ENCODE results near the gene PRSS57. TPM values are rescaled to one million over a fixed set of nuclear protein-coding genes. Genes with fewer than 3 reads are reported as not detected.
A peak's percentile ranks its signal among the peaks of the same experiment; 100 is the strongest.
"Not testable (repeated sequence)": the region's sequence is repeated elsewhere in the genome, so short reads cannot be mapped to it uniquely, and the experiment has no call there.

PRSS57 gene
- total and polyA plus RNA-seq, 9 donors = 0.07 to 0.33 TPM; not detected in 7

GRCh38 chr19:703651-704446 lies 8.6 kb upstream of the PRSS57 start:
- intact Hi-C loops (cut with DNase I) = no loop called here
- Histone ChIP-seq H3K9me3 (no peaks in the 10 kb centered on the region), H3K27ac (no peak overlapping the region), H3K4me3 (peak overlapping the region; percentile 7), H3K27me3 (no peaks in the 10 kb centered on the region), H3K4me1 (ENCODE audit: insufficient read depth) (no peaks in the 10 kb centered on the region), H3K36me3 (no peaks in the 10 kb centered on the region)
- 6 to 8% (median 7%) methylated on average over 41 to 50 of the region's 50 CpGs for WGBS, 3 donors
- peak; percentile 77 to 89 (median 88) for DNase-seq
- TF ChIP-seq CTCF (IDR thresholded peaks at IDR 0.05) = no peak
- no peak for TF ChIP-seq EP300 (IDR thresholded peaks at IDR 0.05)
- TF ChIP-seq POLR2A (IDR thresholded peaks at IDR 0.05) = no peak

GRCh38 chr19:703329-703650 lies 8.0 kb upstream of the PRSS57 start:
- Histone ChIP-seq H3K9me3 (no peaks in the 10 kb centered on the region), H3K27ac (no peak overlapping the region), H3K27me3 (no peaks in the 10 kb centered on the region), H3K4me1 (ENCODE audit: insufficient read depth) (no peaks in the 10 kb centered on the region), H3K4me3 (no peak overlapping the region), H3K36me3 (no peaks in the 10 kb centered on the region)
- WGBS, 3 donors = 22 to 37% (median 25%) methylated on average over 4 of the region's 4 CpGs
- no peak for DNase-seq
- TF ChIP-seq EP300 (IDR thresholded peaks at IDR 0.05) = no peak
- no peak for TF ChIP-seq CTCF (IDR thresholded peaks at IDR 0.05)
- TF ChIP-seq POLR2A (IDR thresholded peaks at IDR 0.05) = no peak
- intact Hi-C loops (cut with DNase I) = no loop called here

- H3K9me3 ChIP-seq; H3K4me1 ChIP-seq (ENCODE audit: insufficient read depth); H3K27ac ChIP-seq; H3K4me3 ChIP-seq; DNase-seq; H3K27me3 ChIP-seq; H3K36me3 ChIP-seq; intact Hi-C loops (cut with DNase I): not testable (repeated sequence)
- 61 to 73% (median 67%) methylated on average over 6 of the region's 6 CpGs for WGBS, 3 donors
Observed at GRCh38 chr19:702847-703246, 7.6 kb upstream of the PRSS57 start.

- H3K9me3 ChIP-seq; H3K36me3 ChIP-seq; H3K4me3 ChIP-seq; H3K4me1 ChIP-seq (ENCODE audit: insufficient read depth); intact Hi-C loops (cut with DNase I); H3K27me3 ChIP-seq; H3K27ac ChIP-seq: not testable (repeated sequence)
- 74 to 83% (median 77%) methylated on average over 14 of the region's 14 CpGs for WGBS, 3 donors
- peak in 1 of 5 donors; percentile 36 for DNase-seq
Observed at GRCh38 chr19:699885-700284, 4.6 kb upstream of the PRSS57 start.

- H3K36me3 ChIP-seq; H3K4me3 ChIP-seq; H3K9me3 ChIP-seq; H3K27ac ChIP-seq; intact Hi-C loops (cut with DNase I); DNase-seq; H3K27me3 ChIP-seq; H3K4me1 ChIP-seq (ENCODE audit: insufficient read depth): not testable (repeated sequence)
- 91 to 95% (median 91%) methylated on average over 15 of the region's 15 CpGs for WGBS, 3 donors
Observed at GRCh38 chr19:698529-698928, 3.3 kb upstream of the PRSS57 start.

- Histone ChIP-seq H3K4me3 (no peak overlapping the region), H3K36me3 (no peaks in the 10 kb centered on the region), H3K4me1 (ENCODE audit: insufficient read depth) (no peaks in the 10 kb centered on the region), H3K27me3 (no peaks in the 10 kb centered on the region), H3K9me3 (no peaks in the 10 kb centered on the region), H3K27ac (no peak overlapping the region)
- intact Hi-C loops (cut with DNase I) = no loop called here
- WGBS, 3 donors = 34 to 40% (median 38%) methylated on average over 40 to 41 of the region's 41 CpGs
- no peak for DNase-seq
- TF ChIP-seq EP300 (IDR thresholded peaks at IDR 0.05) = no peak
Observed at GRCh38 chr19:694481-695351, 536 bp downstream of the PRSS57 start.
